Immature natural killer cell (primary cell): ENCODE measurements around the gene JMJD7. TPM values are rescaled to one million over a fixed set of nuclear protein-coding genes. Genes with fewer than 3 reads are reported as not detected.
"Not testable (repeated sequence)": the region's sequence is repeated elsewhere in the genome, so short reads cannot be mapped to it uniquely, and the experiment has no call there.

Experiments used
- DNase-seq, 3 donors: peaks; one replicate each; pipeline ENCODE4 v3.0.0; 2022; ENCODE audit warnings: mixed read lengths in 1 of 3
- H3K27ac Mint-ChIP-seq, 6 donors: one replicate each; pipeline ENCODE4 v1.8.0; 2020; ENCODE audit warnings: mixed read lengths in 6 of 6, mild to moderate bottlenecking in 5 of 6, inconsistent platforms in 4 of 6, moderate library complexity in 3 of 6
- H3K27me3 Mint-ChIP-seq, 3 donors: one replicate each; pipeline ENCODE4 v1.8.0; 2020 to 2021; ENCODE audit warnings: low read depth in 3 of 3, mild to moderate bottlenecking in 3 of 3, mixed read lengths in 3 of 3, moderate library complexity in 3 of 3, inconsistent platforms in 1 of 3
- H3K36me3 Mint-ChIP-seq, 3 donors: one replicate each; pipeline ENCODE4 v1.8.0; 2020; ENCODE audit warnings: mixed read lengths in 3 of 3, inconsistent platforms in 2 of 3, mild to moderate bottlenecking in 2 of 3
- H3K4me1 Mint-ChIP-seq, 2 donors: one replicate each; pipeline ENCODE4 v1.8.0; 2020; ENCODE audit warnings: inconsistent platforms in 2 of 2, mild to moderate bottlenecking in 2 of 2, mixed read lengths in 2 of 2, moderate library complexity in 1 of 2
- H3K4me3 Mint-ChIP-seq, 5 donors: one replicate each; pipeline ENCODE4 v1.8.0; 2020; ENCODE audit warnings: mild to moderate bottlenecking in 5 of 5, mixed read lengths in 5 of 5, inconsistent platforms in 3 of 5, moderate library complexity in 3 of 5
- H3K9me3 Mint-ChIP-seq, 6 donors: one replicate each; pipeline ENCODE4 v1.8.0; 2020; ENCODE audit warnings: mild to moderate bottlenecking in 6 of 6, mixed read lengths in 6 of 6, inconsistent platforms in 4 of 6, moderate library complexity in 3 of 6
- polyA plus RNA-seq, 3 donors: library from polyadenylated mRNA; unstranded; fragments of 300-500 nt; fragmentation: Illumina TruSeq; gene quantifications; one replicate each; pipeline ENCODE4 v1.2.3, GENCODE V29; 2021

JMJD7 gene
- polyA plus RNA-seq, 3 donors from 2014 or later = 20.6 to 57.4 (median 23.6) TPM

DNA sequence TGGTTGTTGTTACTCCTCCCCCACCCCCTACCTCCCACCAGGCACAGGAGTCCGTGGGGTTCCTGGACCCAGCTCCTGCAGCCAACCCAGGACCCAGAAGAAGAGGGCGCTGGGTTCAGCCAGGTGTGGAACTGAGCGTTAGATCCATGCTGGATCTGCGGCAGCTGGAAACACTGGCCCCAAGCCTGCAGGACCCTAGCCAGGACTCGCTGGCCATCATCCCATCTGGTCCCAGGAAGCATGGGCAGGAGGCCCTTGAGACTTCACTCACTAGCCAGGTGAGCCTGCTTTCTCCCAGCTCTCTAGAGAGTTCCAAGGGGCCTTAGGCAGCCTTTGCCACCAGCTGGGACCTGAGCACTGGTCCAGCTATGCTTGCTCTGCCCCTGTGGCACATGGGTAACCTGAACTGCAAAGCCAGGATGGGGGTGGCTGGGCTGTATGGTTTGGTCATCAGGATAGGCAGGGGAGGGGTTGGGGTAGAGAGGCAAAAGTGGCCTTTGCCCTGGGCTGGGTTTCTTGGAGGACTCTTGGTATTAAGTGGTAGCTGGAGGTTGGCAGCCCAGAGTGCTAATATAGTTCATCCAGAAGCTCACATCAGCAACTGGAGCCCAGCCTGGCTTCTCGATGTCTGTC lies 7.0 kb upstream of the JMJD7 start:
- no peaks in the 10 kb centered on the region for H3K9me3 Mint-ChIP-seq
- no peaks in the 10 kb centered on the region for H3K4me1 Mint-ChIP-seq
- H3K36me3 Mint-ChIP-seq = peaks cover 5 to 29% (median 7%) of the 10 kb centered on the region in 3 donors
- no peak for DNase-seq
- peak overlapping the region in 1 of 6 donors; percentile 22 for H3K27ac Mint-ChIP-seq
- no peak overlapping the region for H3K4me3 Mint-ChIP-seq
- H3K27me3 Mint-ChIP-seq = peaks cover 0 to 3% (median 2%) of the 10 kb centered on the region in 3 donors

DNA sequence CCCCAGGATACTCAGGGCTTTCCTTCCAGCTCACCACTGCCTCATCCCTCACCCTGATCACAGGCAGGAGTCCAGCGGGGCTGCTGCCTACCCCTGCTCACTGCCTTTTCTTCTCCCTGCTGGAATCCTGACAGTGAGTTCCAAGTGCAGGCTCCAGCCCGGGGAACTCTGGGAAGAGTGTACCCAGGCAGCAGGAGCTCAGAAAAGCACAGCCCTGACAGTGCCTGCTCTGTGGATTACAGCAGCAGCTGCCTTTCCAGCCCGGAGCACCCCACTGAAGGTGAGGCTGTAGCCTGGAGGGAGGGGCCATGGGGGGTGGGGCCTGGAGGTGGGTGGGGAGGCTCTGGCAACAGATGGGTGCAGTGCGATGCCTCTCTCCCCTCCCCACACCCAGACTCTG lies 6.1 kb upstream of the JMJD7 start:
- Mint-ChIP-seq H3K27ac (no peak overlapping the region), H3K4me3 (no peak overlapping the region), H3K36me3 (peaks cover 4 to 20% (median 4%) of the 10 kb centered on the region in 3 donors), H3K9me3 (no peaks in the 10 kb centered on the region), H3K27me3 (peaks cover 0 to 3% (median 2%) of the 10 kb centered on the region in 3 donors), H3K4me1 (peaks cover 0 to 3% of the 10 kb centered on the region in 2 donors)
- DNase-seq = no peak

DNA sequence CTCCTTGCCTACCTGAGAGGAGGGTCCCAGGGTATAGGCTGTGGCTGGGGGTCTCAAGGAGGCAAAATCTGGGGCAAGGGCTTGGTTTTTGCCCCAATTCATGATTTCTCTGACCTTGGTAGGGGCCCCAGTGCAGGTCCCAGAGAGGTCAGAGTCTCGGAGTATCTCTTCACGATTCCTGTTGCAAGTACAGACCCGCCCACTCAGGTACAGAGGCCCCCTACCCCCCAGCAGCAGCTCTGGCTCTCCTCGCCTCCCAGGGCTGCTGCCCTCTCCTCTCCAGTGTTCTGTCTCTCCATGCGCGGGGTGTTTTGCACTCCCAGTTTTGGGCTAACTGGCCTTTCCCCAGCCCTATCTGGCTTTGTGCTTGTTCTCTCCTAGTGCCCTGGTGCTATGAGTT lies 5.4 kb upstream of the JMJD7 start:
- H3K27me3 Mint-ChIP-seq = peaks cover 0 to 3% (median 2%) of the 10 kb centered on the region in 3 donors
- H3K4me3 Mint-ChIP-seq = no peak overlapping the region
- peaks cover 4 to 15% (median 4%) of the 10 kb centered on the region in 3 donors for H3K36me3 Mint-ChIP-seq
- H3K27ac Mint-ChIP-seq = peak overlapping the region in 1 of 6 donors; percentile 68
- no peak for DNase-seq
- no peaks in the 10 kb centered on the region for H3K9me3 Mint-ChIP-seq
- peaks cover 0 to 3% of the 10 kb centered on the region in 2 donors for H3K4me1 Mint-ChIP-seq

DNA sequence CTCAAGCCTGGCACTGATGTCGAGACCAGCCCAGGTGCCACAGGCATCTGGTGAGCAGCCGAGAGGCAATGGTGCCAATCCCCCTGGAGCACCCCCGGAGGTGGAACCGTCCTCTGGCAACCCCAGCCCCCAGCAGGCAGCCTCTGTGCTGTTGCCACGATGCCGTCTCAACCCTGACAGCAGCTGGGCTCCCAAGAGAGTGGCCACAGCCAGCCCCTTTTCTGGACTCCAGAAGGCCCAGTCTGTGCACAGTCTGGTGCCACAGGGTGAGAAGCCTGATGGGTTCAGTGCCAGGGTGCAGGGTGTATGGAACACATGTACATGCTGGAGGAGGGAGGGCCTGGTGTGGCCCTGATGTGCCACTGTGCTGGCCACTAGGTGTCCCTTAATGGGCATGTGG lies 4.9 kb upstream of the JMJD7 start:
- no peak overlapping the region for H3K4me3 Mint-ChIP-seq
- H3K27ac Mint-ChIP-seq = no peak overlapping the region
- peaks cover 4 to 11% (median 4%) of the 10 kb centered on the region in 3 donors for H3K36me3 Mint-ChIP-seq
- peaks cover 0 to 6% of the 10 kb centered on the region in 2 donors for H3K4me1 Mint-ChIP-seq
- DNase-seq = no peak
- peaks cover 0 to 7% (median 5%) of the 10 kb centered on the region in 3 donors for H3K27me3 Mint-ChIP-seq
- H3K9me3 Mint-ChIP-seq = no peaks in the 10 kb centered on the region

DNA sequence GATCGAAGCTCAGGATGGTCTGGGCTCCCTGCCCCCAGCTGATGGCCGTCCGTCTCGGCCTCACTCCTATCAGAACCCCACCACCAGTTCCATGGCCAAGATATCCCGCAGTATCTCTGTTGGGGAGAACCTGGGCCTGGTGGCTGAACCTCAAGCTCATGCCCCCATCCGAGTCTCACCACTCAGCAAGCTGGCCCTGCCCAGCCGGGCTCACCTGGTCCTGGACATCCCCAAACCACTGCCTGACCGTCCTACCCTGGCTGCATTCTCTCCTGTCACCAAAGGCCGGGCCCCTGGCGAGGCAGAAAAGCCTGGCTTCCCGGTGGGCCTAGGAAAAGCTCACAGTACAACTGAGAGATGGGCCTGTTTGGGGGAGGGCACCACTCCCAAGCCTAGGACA lies 4.4 kb upstream of the JMJD7 start:
- no peaks in the 10 kb centered on the region for H3K9me3 Mint-ChIP-seq
- no peak overlapping the region for H3K4me3 Mint-ChIP-seq
- no peak for DNase-seq
- H3K27me3 Mint-ChIP-seq = peaks cover 0 to 10% (median 7%) of the 10 kb centered on the region in 3 donors
- H3K36me3 Mint-ChIP-seq = peaks cover 4 to 5% (median 4%) of the 10 kb centered on the region in 3 donors
- no peak overlapping the region for H3K27ac Mint-ChIP-seq
- peaks cover 3 to 9% of the 10 kb centered on the region in 2 donors for H3K4me1 Mint-ChIP-seq

DNA sequence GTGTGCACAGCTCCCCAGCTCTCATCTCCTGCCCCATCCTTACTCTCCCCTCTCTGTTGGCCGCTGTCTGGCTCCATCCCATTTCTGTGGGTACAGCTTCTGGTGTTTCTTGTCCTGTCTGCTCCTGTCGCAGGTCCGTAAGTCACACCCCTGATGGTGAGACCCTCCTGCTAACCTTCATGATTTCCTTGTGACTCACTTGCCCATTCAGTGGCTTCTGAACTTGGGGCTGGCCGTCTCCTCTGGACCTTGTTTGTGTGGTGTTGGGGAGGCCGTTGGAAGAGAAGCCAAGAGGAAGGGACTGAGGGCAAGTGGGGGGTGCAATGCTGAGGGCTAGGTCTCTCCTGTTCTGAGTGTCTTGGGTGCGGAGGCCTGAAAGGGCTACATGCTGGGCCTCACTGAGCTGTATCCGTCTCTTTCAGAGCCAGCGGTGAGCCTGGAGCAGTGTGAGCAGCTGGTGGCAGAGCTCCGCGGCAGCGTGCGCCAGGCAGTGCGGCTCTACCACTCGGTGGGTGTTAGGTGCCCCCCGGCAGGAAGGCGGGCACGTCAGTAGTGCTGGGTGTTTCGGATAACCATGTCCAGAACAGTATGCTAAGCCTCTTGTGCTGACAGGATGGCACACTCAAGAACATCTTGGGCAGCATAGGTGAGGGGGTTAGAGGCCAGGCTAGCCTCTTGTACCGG lies 3.7 kb upstream of the JMJD7 start:
- Mint-ChIP-seq H3K4me1 (peaks cover 10 to 15% of the 10 kb centered on the region in 2 donors), H3K9me3 (no peaks in the 10 kb centered on the region), H3K36me3 (peaks cover 3 to 4% (median 4%) of the 10 kb centered on the region in 3 donors), H3K27ac (no peak overlapping the region), H3K27me3 (peaks cover 0 to 14% (median 7%) of the 10 kb centered on the region in 3 donors), H3K4me3 (no peak overlapping the region)
- no peak for DNase-seq

DNA sequence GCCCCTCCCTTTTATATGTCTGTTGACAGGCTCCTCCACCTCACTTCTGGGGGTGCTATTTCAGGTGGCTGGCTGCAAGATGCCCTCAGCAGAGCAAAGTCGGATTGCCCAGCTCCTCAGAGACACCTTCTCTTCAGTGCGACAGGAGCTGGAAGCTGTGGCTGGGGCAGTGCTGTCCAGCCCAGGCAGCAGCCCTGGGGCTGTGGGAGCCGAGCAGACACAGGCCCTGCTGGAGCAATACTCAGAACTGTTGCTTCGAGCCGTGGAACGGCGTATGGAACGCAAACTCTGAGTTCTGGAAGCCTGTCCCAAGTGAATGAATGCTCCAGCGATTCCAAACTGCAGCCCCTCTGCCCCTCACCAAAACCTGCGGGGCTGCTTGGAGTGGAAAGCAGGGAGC lies 2.7 kb upstream of the JMJD7 start:
- Mint-ChIP-seq H3K4me1 (peaks cover 16 to 20% of the 10 kb centered on the region in 2 donors), H3K27ac (no peak overlapping the region), H3K27me3 (peaks cover 0 to 16% (median 5%) of the 10 kb centered on the region in 3 donors), H3K9me3 (no peaks in the 10 kb centered on the region), H3K4me3 (no peak overlapping the region), H3K36me3 (peaks cover 0 to 7% (median 3%) of the 10 kb centered on the region in 3 donors)
- no peak for DNase-seq

DNA sequence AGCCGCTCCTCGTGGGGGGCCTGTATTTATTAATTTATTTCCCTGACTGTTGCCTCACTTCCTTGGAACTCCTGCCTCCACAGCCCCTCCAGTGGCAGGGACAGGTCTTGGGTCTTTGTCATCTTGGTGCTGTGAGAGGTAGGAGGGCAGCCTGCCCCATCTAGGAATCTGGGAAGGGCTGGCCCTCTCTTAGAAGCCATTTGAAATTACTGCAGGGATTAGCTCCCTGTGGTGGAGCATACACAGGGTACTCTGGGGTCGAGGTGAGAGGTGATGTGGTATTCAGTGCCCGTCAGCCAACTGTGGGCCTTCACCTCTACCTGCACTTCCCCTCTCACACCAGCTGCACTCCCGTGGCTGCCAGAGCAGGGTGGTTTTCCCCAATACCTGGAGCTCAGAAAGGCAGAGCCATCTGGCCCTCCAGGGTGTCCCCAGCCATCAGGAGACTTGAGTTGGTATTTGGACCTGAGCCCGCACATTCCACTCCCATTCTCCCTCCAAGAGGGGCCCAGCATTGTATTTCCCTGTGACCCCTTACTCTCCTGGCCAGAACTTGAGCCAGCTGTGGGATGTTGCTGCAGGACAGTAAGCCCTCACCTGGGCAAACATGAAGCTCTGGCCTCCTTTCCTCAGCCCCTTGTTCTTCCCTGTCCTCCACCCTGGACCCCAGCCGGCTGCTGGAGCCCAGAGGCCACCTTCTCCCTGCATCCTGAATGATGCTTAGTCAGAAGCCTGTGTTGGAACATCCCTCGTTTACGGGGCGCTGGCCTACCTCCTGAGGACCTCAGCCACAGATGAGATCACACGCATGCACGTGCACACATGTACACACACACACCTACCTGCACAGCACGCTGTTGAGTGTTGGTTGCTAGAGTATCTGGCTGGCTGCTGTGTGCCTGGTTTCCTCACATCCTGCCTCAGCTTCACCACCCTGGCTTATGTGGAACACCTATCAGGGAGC lies 2.0 kb upstream of the JMJD7 start:
- Mint-ChIP-seq H3K4me1 (peaks cover 18 to 20% of the 10 kb centered on the region in 2 donors), H3K27me3 (peaks cover 0 to 14% (median 5%) of the 10 kb centered on the region in 3 donors), H3K27ac (peak overlapping the region in 3 of 6 donors; percentile 39 to 71 (median 41)), H3K36me3 (peaks cover 0 to 7% (median 3%) of the 10 kb centered on the region in 3 donors), H3K4me3 (peak overlapping the region; percentile 52 to 90 (median 69)), H3K9me3 (no peaks in the 10 kb centered on the region)
- no peak for DNase-seq

DNA sequence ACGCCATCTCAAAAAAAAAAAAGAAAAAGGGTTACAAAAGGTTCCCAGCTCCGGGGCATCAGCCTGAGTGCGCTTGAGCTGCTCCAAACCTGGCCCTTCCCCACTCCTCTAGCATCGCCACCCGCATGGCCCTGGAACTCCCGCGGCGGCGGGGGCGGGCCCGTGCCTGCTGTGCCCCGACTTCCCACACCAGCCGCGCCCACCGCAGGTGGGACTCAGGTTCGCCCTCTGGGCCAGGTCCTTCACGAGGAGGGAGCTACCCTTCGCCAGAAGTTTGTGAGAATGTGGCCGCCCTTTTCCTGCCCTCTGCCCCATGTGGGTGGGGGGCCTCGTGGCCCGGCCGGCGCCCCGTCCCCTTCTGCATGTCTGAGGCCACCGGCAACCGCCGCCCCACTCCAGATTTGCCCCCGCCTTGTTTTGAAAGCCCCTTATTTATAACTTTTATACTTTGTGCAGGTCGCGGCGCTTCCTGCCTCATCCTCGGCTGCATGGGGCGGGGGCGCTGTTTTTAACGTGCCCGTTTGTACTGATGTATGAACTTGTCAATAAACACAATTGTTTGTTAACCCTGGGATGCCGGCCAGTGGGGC lies 507 bp upstream of the JMJD7 start:
- Mint-ChIP-seq H3K4me3 (peak overlapping the region; percentile 84 to 96 (median 90)), H3K4me1 (peaks cover 30 to 33% of the 10 kb centered on the region in 2 donors), H3K27ac (peak overlapping the region; percentile 73 to 93 (median 90)), H3K9me3 (no peaks in the 10 kb centered on the region), H3K27me3 (peaks cover 0 to 14% (median 5%) of the 10 kb centered on the region in 3 donors), H3K36me3 (peaks cover 0 to 3% (median 3%) of the 10 kb centered on the region in 3 donors)
- DNase-seq = no peak

DNA sequence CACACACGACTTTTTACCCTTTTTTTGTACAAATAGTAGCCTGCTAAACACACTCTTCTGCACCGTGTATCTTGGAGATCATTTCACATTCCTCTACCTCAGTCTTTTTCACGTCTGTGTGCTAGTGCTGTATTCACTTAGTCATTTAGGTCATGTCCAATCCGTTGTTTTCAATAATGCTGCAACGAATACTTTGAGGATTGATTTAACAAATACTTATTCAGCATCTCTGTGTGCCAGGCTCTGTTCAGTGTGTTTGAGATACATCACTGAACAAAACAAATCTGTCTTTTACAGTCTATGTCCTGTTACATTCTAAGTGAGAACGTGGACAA lies 882 bp downstream of the JMJD7 start:
- H3K9me3 Mint-ChIP-seq = no peaks in the 10 kb centered on the region
- H3K27me3 Mint-ChIP-seq = peaks cover 0 to 14% (median 4%) of the 10 kb centered on the region in 3 donors
- H3K4me1 Mint-ChIP-seq = peaks cover 38 to 46% of the 10 kb centered on the region in 2 donors
- no peak for DNase-seq
- peak overlapping the region; percentile 84 to 96 (median 90) for H3K4me3 Mint-ChIP-seq
- H3K27ac Mint-ChIP-seq = peak overlapping the region; percentile 73 to 93 (median 90)
- H3K36me3 Mint-ChIP-seq = peaks cover 0 to 4% (median 3%) of the 10 kb centered on the region in 3 donors

DNA sequence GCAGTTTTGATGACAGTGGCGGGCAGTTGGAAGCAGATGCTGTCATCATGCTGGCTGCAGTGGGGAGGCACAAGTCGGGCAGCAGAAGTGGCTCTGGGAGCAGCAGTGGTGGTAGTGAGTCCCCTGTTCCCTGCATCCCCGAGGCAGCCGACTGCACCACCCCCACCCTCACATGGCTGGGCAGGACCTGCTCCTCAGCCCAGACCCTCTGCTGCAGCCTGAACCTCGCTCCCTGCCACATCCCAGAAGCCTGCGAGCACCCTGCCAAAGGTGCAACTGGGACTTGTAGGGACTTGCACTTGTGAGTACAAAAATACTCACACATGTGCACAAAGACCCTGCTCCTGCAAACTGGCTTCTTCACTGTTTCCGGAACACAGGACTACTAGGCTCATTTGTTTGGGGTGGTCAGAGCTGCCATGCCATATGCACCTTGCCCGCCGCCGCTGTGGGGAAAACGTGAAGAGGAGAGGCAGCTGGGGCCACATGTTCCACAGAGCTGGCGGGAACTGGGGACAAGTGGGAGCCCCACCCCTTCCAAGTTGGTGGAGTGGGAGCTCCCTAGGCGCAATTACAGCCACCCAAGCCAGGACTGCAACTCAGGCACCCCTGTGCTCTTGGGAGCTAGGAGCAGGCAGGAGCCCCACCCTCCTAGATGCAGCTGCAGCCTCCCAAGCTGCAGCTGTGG lies 2.2 kb downstream of the JMJD7 start:
- Mint-ChIP-seq H3K9me3 (no peaks in the 10 kb centered on the region), H3K4me3 (no peak overlapping the region), H3K36me3 (peaks cover 0 to 4% (median 3%) of the 10 kb centered on the region in 3 donors), H3K27me3 (peaks cover 2 to 14% (median 4%) of the 10 kb centered on the region in 3 donors), H3K4me1 (peaks cover 41 to 48% of the 10 kb centered on the region in 2 donors), H3K27ac (no peak overlapping the region)
- no peak for DNase-seq

DNA sequence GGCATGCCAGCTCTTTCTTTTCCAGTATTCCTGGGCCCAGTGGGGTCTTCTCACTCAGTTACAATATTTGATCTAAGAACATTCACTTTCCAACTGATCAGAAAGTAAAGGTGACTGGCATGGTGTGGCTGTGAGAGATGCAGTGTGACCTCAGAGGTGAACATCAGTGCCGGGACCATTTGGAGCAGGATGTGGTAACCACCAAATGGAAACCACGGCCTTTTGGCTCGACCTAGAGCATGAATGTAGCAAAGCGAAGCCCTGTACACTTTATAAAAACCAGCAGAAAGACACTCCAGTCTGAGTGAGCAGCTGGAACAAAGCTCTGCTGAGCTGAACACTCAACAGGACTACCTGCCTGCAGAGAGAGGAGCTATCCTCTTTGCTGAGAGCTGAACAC lies 3.4 kb downstream of the JMJD7 start:
- Mint-ChIP-seq H3K27me3 (peaks cover 2 to 14% (median 4%) of the 10 kb centered on the region in 3 donors), H3K27ac (peak overlapping the region in 3 of 6 donors; percentile 41 to 50 (median 43)), H3K4me3 (peak overlapping the region; percentile 15 to 68 (median 35)), H3K4me1 (peaks cover 41 to 48% of the 10 kb centered on the region in 2 donors)
- not testable (repeated sequence) for H3K9me3 Mint-ChIP-seq, H3K36me3 Mint-ChIP-seq
- peak; percentile 35 to 45 (median 41) for DNase-seq
